Measurements from ENCODE around the gene FOXL1. TPM values are rescaled to one million over a fixed set of nuclear protein-coding genes. Genes with fewer than 3 reads are reported as not detected.

Gene FOXL1
- total RNA-seq, 1 donor = 2.5 TPM

- Histone ChIP-seq H3K36me3 (ENCODE audit: insufficient read depth, low read length) (no peaks in the 10 kb centered on the region), H3K4me1 (ENCODE audit: insufficient read depth, low read length) (no peaks in the 10 kb centered on the region), H3K4me2 (ENCODE audit: insufficient read depth, low read length) (no peak overlapping the region), H3K27me3 (ENCODE audit: insufficient read depth, low read length) (no peaks in the 10 kb centered on the region), H2AFZ (ENCODE audit: low read length) (no peak overlapping the region), H4K20me1 (ENCODE audit: insufficient read depth, low read length) (no peaks in the 10 kb centered on the region), H3K79me2 (ENCODE audit: insufficient read depth, low read length) (no peaks in the 10 kb centered on the region), H3K4me3 (ENCODE audit: insufficient read depth, low read length) (no peak overlapping the region), H3K9me3 (ENCODE audit: low read depth, low read length) (peaks cover 3% of the 10 kb centered on the region), H3K27ac (ENCODE audit: low read depth, low read length) (no peak overlapping the region)
- DNase-seq (ENCODE audit: insufficient read length, low spot score, missing footprints) = no peak
- TF ChIP-seq CTCF (IDR thresholded peaks at IDR 0.05; ENCODE audit: extremely low read depth, low read depth, low read length) = no peak
Measured at GRCh38 chr16:86622700-86623615, 44.6 kb downstream of the FOXL1 start.

GRCh38 chr16:86625029-86625428 is 46.7 kb downstream of the FOXL1 start:
- DNase-seq (ENCODE audit: insufficient read length, low spot score, missing footprints) = no peak
- no peak overlapping the region for H3K27ac ChIP-seq (ENCODE audit: low read depth, low read length)
- H3K36me3 ChIP-seq (ENCODE audit: insufficient read depth, low read length) = no peaks in the 10 kb centered on the region
- H3K4me1 ChIP-seq (ENCODE audit: insufficient read depth, low read length) = no peaks in the 10 kb centered on the region
- no peaks in the 10 kb centered on the region for H3K27me3 ChIP-seq (ENCODE audit: insufficient read depth, low read length)
- no peaks in the 10 kb centered on the region for H3K79me2 ChIP-seq (ENCODE audit: insufficient read depth, low read length)
- TF ChIP-seq CTCF (IDR thresholded peaks at IDR 0.05; ENCODE audit: extremely low read depth, low read depth, low read length) = no peak
- H3K4me2 ChIP-seq (ENCODE audit: insufficient read depth, low read length) = no peak overlapping the region
- H3K4me3 ChIP-seq (ENCODE audit: insufficient read depth, low read length) = no peak overlapping the region
- H4K20me1 ChIP-seq (ENCODE audit: insufficient read depth, low read length) = no peaks in the 10 kb centered on the region
- H3K9me3 ChIP-seq (ENCODE audit: low read depth, low read length) = peaks cover 2% of the 10 kb centered on the region
- no peak overlapping the region for H2AFZ ChIP-seq (ENCODE audit: low read length)

- TF ChIP-seq CTCF (IDR thresholded peaks at IDR 0.05; ENCODE audit: extremely low read depth, low read depth, low read length) = no peak
- Histone ChIP-seq H3K27me3 (ENCODE audit: insufficient read depth, low read length) (no peaks in the 10 kb centered on the region), H3K4me2 (ENCODE audit: insufficient read depth, low read length) (no peak overlapping the region), H3K79me2 (ENCODE audit: insufficient read depth, low read length) (no peaks in the 10 kb centered on the region), H3K36me3 (ENCODE audit: insufficient read depth, low read length) (no peaks in the 10 kb centered on the region), H3K27ac (ENCODE audit: low read depth, low read length) (no peak overlapping the region), H4K20me1 (ENCODE audit: insufficient read depth, low read length) (no peaks in the 10 kb centered on the region), H2AFZ (ENCODE audit: low read length) (no peak overlapping the region), H3K4me1 (ENCODE audit: insufficient read depth, low read length) (peaks cover under 1% of the 10 kb centered on the region), H3K9me3 (ENCODE audit: low read depth, low read length) (no peaks in the 10 kb centered on the region), H3K4me3 (ENCODE audit: insufficient read depth, low read length) (no peak overlapping the region)
- no peak for DNase-seq (ENCODE audit: insufficient read length, low spot score, missing footprints)
Measured at GRCh38 chr16:86625821-86626220, 47.5 kb downstream of the FOXL1 start.

- no peak overlapping the region for H2AFZ ChIP-seq (ENCODE audit: low read length)
- no peak overlapping the region for H3K4me3 ChIP-seq (ENCODE audit: insufficient read depth, low read length)
- no peaks in the 10 kb centered on the region for H4K20me1 ChIP-seq (ENCODE audit: insufficient read depth, low read length)
- peaks cover 5% of the 10 kb centered on the region for H3K4me1 ChIP-seq (ENCODE audit: insufficient read depth, low read length)
- H3K79me2 ChIP-seq (ENCODE audit: insufficient read depth, low read length) = no peaks in the 10 kb centered on the region
- no peaks in the 10 kb centered on the region for H3K27me3 ChIP-seq (ENCODE audit: insufficient read depth, low read length)
- H3K27ac ChIP-seq (ENCODE audit: low read depth, low read length) = no peak overlapping the region
- DNase-seq (ENCODE audit: insufficient read length, low spot score, missing footprints) = no peak
- H3K9me3 ChIP-seq (ENCODE audit: low read depth, low read length) = no peaks in the 10 kb centered on the region
- H3K36me3 ChIP-seq (ENCODE audit: insufficient read depth, low read length) = no peaks in the 10 kb centered on the region
- no peak for TF ChIP-seq CTCF (IDR thresholded peaks at IDR 0.05; ENCODE audit: extremely low read depth, low read depth, low read length)
- H3K4me2 ChIP-seq (ENCODE audit: insufficient read depth, low read length) = no peak overlapping the region
Measured at GRCh38 chr16:86626284-86626683, 47.9 kb downstream of the FOXL1 start.

Measured in osteoblast (primary cell).